Neural cell (in vitro differentiated cells): ENCODE results near the gene PNPLA5.

ENCODE experiments used
- EP300 ChIP-seq: fragments of 450-650 bp; conservative IDR thresholded peaks from 2 replicates; pipeline ENCODE4 v1.6.1; 2014; ENCODE audit warnings: antibody characterized with exemption, mild to moderate bottlenecking, moderate library complexity; ENCODE audit not compliant: poor library complexity, severe bottlenecking
- POLR2AphosphoS5 ChIP-seq: IDR thresholded peaks from 2 replicates; pipeline ENCODE4 v1.6.1; 2012
- TAF1 ChIP-seq: IDR thresholded peaks from 2 replicates; pipeline ENCODE4 v1.6.1; 2012; ENCODE audit warnings: low read depth
- TF ChIP-seq, protein P1 (sequence below): fragments of 450-650 bp; IDR thresholded peaks from 2 replicates; pipeline ENCODE4 v1.5.1; 2014; ENCODE audit warnings: antibody characterized with exemption, mild to moderate bottlenecking, moderate library complexity; ENCODE audit not compliant: poor library complexity, severe bottlenecking
- TF ChIP-seq, protein P2 (sequence below): IDR thresholded peaks from 2 replicates; pipeline ENCODE4 v1.6.1; 2012; ENCODE audit warnings: borderline replicate concordance

DNA sequence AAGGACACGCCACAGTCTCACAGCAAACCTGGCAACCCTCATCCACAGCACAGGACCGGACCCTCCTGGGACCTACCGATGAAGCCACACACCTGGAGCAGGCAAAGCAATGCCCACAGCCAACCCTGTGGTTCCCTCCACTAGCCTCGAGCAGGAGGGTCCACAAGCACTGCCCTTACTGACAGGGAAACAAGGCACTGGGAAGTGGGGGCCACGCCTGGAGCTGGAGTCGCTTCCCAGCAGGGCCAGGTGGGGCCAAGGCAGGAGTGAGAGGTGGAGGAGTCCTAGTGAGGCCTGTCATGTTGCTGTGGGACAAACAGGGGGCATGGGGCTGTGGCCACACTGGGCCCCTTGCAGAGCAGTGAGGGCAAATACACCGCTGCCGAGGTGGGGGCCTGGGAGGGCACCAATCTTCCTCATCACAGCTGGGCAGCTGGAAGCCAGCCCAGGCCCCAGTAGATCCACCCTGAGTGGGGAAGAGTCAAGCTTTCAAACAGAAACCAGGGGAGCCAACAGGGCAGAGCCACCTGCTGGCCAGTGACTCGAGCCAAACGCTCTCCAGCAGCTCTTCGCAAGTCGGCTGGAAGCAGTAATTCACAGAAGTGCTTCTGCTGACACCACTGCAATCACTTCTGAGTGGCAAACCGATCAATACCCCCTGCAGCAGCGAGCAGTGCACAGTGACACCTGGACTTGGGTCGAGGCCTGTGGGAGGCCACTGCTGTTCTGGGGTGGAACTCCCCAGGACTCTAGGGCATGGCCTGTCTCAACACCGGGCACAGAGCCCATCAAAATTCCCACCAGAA is 43.2 kb downstream of the PNPLA5 start:
- TF ChIP-seq EP300 (no peak), TAF1 (no peak), POLR2AphosphoS5 (no peak)
- TF ChIP-seq, protein P1, sequence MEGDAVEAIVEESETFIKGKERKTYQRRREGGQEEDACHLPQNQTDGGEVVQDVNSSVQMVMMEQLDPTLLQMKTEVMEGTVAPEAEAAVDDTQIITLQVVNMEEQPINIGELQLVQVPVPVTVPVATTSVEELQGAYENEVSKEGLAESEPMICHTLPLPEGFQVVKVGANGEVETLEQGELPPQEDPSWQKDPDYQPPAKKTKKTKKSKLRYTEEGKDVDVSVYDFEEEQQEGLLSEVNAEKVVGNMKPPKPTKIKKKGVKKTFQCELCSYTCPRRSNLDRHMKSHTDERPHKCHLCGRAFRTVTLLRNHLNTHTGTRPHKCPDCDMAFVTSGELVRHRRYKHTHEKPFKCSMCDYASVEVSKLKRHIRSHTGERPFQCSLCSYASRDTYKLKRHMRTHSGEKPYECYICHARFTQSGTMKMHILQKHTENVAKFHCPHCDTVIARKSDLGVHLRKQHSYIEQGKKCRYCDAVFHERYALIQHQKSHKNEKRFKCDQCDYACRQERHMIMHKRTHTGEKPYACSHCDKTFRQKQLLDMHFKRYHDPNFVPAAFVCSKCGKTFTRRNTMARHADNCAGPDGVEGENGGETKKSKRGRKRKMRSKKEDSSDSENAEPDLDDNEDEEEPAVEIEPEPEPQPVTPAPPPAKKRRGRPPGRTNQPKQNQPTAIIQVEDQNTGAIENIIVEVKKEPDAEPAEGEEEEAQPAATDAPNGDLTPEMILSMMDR = peak; percentile 50
- TF ChIP-seq, protein P2, sequence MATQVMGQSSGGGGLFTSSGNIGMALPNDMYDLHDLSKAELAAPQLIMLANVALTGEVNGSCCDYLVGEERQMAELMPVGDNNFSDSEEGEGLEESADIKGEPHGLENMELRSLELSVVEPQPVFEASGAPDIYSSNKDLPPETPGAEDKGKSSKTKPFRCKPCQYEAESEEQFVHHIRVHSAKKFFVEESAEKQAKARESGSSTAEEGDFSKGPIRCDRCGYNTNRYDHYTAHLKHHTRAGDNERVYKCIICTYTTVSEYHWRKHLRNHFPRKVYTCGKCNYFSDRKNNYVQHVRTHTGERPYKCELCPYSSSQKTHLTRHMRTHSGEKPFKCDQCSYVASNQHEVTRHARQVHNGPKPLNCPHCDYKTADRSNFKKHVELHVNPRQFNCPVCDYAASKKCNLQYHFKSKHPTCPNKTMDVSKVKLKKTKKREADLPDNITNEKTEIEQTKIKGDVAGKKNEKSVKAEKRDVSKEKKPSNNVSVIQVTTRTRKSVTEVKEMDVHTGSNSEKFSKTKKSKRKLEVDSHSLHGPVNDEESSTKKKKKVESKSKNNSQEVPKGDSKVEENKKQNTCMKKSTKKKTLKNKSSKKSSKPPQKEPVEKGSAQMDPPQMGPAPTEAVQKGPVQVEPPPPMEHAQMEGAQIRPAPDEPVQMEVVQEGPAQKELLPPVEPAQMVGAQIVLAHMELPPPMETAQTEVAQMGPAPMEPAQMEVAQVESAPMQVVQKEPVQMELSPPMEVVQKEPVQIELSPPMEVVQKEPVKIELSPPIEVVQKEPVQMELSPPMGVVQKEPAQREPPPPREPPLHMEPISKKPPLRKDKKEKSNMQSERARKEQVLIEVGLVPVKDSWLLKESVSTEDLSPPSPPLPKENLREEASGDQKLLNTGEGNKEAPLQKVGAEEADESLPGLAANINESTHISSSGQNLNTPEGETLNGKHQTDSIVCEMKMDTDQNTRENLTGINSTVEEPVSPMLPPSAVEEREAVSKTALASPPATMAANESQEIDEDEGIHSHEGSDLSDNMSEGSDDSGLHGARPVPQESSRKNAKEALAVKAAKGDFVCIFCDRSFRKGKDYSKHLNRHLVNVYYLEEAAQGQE = no peak
